ENCODE measurements around the gene FAM241A. TPM values are rescaled to one million over a fixed set of nuclear protein-coding genes. Genes with fewer than 3 reads are reported as not detected.

The FAM241A gene
- total and polyA plus RNA-seq, 9 of the 15 experiments (the other 6 are each of a cell fraction or from before 2014, with no cell fraction given): 2.3 to 8.5 (median 5.3) TPM

DNA sequence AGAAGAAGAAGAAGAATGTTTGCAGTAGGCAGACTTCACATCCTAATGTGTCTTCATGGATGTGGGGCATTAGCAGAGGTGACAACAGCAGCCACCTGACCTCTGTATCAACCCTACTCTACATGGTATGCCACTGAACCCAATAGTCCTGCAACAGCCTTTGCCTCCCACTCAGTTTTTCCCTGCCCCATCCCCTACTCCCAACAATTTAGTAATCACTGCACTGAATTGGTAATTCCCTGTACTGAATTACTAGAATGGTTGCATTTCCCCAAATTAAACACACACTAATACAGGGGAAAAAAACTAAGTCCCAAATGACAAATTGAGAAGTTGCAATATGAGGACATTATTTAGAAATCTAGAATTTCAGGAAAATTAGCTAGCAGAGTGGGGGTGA is 31.4 kb upstream of the FAM241A start (continued):
- TF ChIP-seq, protein P1, sequence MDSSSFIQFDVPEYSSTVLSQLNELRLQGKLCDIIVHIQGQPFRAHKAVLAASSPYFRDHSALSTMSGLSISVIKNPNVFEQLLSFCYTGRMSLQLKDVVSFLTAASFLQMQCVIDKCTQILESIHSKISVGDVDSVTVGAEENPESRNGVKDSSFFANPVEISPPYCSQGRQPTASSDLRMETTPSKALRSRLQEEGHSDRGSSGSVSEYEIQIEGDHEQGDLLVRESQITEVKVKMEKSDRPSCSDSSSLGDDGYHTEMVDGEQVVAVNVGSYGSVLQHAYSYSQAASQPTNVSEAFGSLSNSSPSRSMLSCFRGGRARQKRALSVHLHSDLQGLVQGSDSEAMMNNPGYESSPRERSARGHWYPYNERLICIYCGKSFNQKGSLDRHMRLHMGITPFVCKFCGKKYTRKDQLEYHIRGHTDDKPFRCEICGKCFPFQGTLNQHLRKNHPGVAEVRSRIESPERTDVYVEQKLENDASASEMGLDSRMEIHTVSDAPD (CRISPR knock-in tag; IDR thresholded peaks at IDR 0.05): no peak

DNA sequence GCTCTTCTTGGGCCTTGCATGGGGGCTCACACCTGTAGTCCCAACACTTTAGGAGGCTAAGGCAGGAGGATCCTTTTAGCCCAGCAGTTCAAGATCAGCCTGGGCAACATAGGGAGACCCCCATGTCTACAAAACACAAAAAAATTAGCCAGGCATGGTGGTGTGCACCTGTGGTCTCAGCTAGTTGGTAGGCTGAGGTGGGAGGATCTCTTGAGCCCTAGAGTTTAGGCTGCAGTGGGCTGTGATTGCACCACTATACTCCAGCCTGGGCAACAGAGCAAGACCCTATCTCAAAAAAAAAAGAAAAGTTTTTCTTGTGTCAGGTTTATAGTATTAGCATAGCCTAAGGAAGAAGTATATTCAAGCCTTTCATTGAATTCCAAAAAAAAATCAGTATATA is 30.8 kb upstream of the FAM241A start:
- no peaks in the 10 kb centered on the region for H3K27me3 ChIP-seq (ENCODE audit: control insufficient read depth in 2 of 2, insufficient read depth in 2 of 2, low read length in 2 of 2)
- peaks cover 0 to 11% of the 10 kb centered on the region in 2 experiments; a peak in 3 of 5 replicates for H3K4me1 ChIP-seq (replicated peaks in 1 of 2; ENCODE audit: control insufficient read depth in 2 of 2, insufficient read depth in 2 of 2, low read length in 2 of 2)
- in situ Hi-C loops (cut with MboI): no loop called here
- POLR2A ChIA-PET: no interaction called here
- no TSS peak for BruUV-seq (replicated peaks)
- no peaks in the 10 kb centered on the region for H3K9me1 ChIP-seq (ENCODE audit: control insufficient read depth, insufficient read depth, low read length)
- no peaks in the 10 kb centered on the region for H4K20me1 ChIP-seq (replicated peaks; ENCODE audit: control insufficient read depth, insufficient read depth, low read length)
- DNase-seq (ENCODE audit: extremely low read depth in 1 of 4, low spot score in 3 of 4) (no peak), ATAC-seq (no peak), FAIRE-seq (no peak)
- no peaks in the 10 kb centered on the region for H3K79me2 ChIP-seq (ENCODE audit: control insufficient read depth, insufficient read depth, low read length)
- H3K27ac ChIP-seq (ENCODE audit: extremely low read depth, low read depth, low read length): no peak overlapping the region
- H3K36me3 ChIP-seq (ENCODE audit: control insufficient read depth, insufficient read depth, low read length): no peaks in the 10 kb centered on the region
- H3K4me3 ChIP-seq: no peak overlapping the region
- TF ChIP-seq ZNF583 (CRISPR knock-in tag; IDR thresholded peaks at IDR 0.05) (no peak), ZNF121 (CRISPR knock-in tag; conservative IDR thresholded peaks at IDR 0.05) (peak; percentile 66)
- no peak overlapping the region for H3K9ac ChIP-seq (ENCODE audit: insufficient read depth in 1 of 2, low read depth in 2 of 2, low read length in 2 of 2)
- H3K9me3 ChIP-seq (replicated peaks; ENCODE audit: control insufficient read depth, insufficient read depth, low read depth, low read length): no peaks in the 10 kb centered on the region
- CTCF ChIA-PET (ENCODE audit: low intra/inter-chr PET ratio): no interaction called here
- no peak overlapping the region for H3K4me2 ChIP-seq (ENCODE audit: insufficient read depth, low read length)
- intact Hi-C loops (cut with micrococcal nuclease): no loop called here
- no peak overlapping the region for H2AFZ ChIP-seq (ENCODE audit: low read depth, low read length)

Data from K562 (cell line).